Testis (tissue), 5 donors: ENCODE data around the gene RASGEF1B. TPM values are rescaled to one million over a fixed set of nuclear protein-coding genes. Genes with fewer than 3 reads are reported as not detected.

Experiments
- DNase-seq: peaks from one replicate; pipeline ENCODE4 v3.0.0-alpha.2; 2019
- H3K27ac ChIP-seq, 2 donors: fragments of 200-600 bp; sonication (generic); one replicate each; pipeline ENCODE4 v1.5.1; 2019
- H3K27me3 ChIP-seq: fragments of 200-600 bp; sonication (generic); one replicate; pipeline ENCODE4 v1.5.1; 2019
- H3K36me3 ChIP-seq: fragments of 200-600 bp; sonication (generic); one replicate; pipeline ENCODE4 v1.5.1; 2017; ENCODE audit warnings: low read depth; ENCODE audit errors: missing control alignments
- H3K4me1 ChIP-seq: fragments of 200-600 bp; sonication (generic); one replicate; pipeline ENCODE4 v1.5.1; 2019
- H3K4me3 ChIP-seq, 2 donors: fragments of 200-600 bp; sonication (generic); one replicate each; pipeline ENCODE4 v1.5.1; 2017 to 2019
- H3K9me3 ChIP-seq: fragments of 200-600 bp; sonication (generic); one replicate; pipeline ENCODE4 v1.5.1; 2017
- CTCF ChIP-seq, 3 experiments: fragments of 450-650 bp in 2 of 3; fragments of 200-600 bp in 1 of 3; sonication (generic) in 1 of 3; IDR thresholded peaks; one replicate each; pipeline ENCODE4 v1.5.1; 2016 to 2019; ENCODE audit warnings: antibody characterized with exemption in 3 of 3, mild to moderate bottlenecking in 2 of 3, moderate library complexity in 1 of 3
- POLR2A ChIP-seq: fragments of 450-650 bp; IDR thresholded peaks from one replicate; pipeline ENCODE4 v1.6.1; 2017; ENCODE audit warnings: antibody characterized with exemption, mild to moderate bottlenecking, moderate library complexity
- WGBS, 2 donors: methylation state at CpG; one replicate each; pipeline ENCODE4 v1.1.5; 2018; 5-methylcytosine and 5-hydroxymethylcytosine counted together
- intact Hi-C: fragments of 100-400 bp; cut with DNase I; formaldehyde crosslinking; loops from one replicate; pipeline ENCODE4 v1.15.1; 2023; ENCODE audit warnings: low total_unique reads
- long read RNA-seq, 2 donors: transcript quantifications; one replicate each; lab custom pipeline, GENCODE V29; 2026
- polyA plus RNA-seq: library from polyadenylated mRNA; stranded (reverse); fragments of 350-450 nt; fragmentation: Illumina TruSeq; extraction: RNeasy Lipid Tissue Mini Kit (QIAGEN cat#74804); gene quantifications from one replicate; pipeline ENCODE4 v1.2.3, GENCODE V29; 2014; ENCODE audit warnings: low read depth, low replicate concordance; ENCODE audit not compliant: insufficient read depth
- total RNA-seq, 2 donors: library from RNA; depleted of rRNA; stranded (reverse); fragments of >200 nt; gene quantifications; one replicate each; pipeline ENCODE4 v1.2.3, GENCODE V29; 2016

The RASGEF1B gene
- total RNA-seq = 10 to 100 TPM in 1 of 2 donors, 1 to 10 TPM in 1; 5.5 to 13.0 TPM
- polyA plus RNA-seq = 5.3 TPM
- long read RNA-seq, donor 1, partial matches to known transcripts = 0 of 1 reads
- long read RNA-seq, donor 1, other reads (novel, unspliced or antisense) = 0 of 1 reads
- long read RNA-seq, donor 2, partial matches to known transcripts = 0 of 1 reads
- long read RNA-seq, donor 2, other reads (novel, unspliced or antisense) = 0 of 1 reads

DNA sequence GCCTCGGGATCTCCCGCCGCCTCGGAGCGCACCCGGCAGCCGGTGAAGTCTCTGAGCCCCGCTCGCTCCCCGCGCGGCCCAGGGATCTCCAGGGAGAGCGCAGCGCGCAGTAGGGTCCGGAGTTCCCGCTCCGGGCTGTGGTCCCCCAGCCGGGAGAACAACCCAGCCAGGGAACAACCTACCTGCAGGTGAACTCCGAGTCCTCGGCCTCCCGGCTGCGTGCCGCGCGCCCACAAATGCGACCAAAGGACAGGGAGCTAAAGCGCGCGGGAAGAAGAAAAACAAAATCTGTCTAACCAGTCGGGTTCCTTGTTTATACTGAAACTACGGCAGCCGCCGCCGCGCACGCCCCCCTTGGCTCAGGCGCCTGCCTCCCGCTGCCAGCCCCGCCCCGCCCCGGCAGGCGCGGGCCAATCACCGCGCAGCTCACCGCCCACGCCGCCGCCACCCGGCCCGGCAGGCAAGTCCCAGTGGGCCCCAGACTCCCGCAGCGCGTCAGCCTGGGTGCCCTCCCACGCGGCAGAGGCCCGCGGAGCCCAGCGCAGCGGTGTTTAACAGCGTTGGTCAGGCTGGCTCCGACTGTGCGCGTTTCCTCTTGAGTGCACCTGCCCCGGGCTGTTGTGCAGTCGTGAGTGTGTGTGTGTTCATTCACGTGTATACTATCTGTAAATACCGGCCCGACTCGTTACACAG, at the start of gene RASGEF1B:
Gene RASGEF1B (minus strand): TSS at position 320 of the 693 bp plus-strand sequence. CDS start 12,399 bp downstream, outside the sequence.
- H3K4me1 ChIP-seq = peaks cover 6% of the 10 kb centered on the region
- TF ChIP-seq POLR2A = no peak
- TF ChIP-seq CTCF (IDR thresholded peaks at IDR 0.05) = no peak

GRCh38 chr4:81519856-81520255, 48.1 kb upstream of the RASGEF1B start:
- intact Hi-C loops = no loop called here
- WGBS, 2 donors = 89 to 93% methylated on average over 6 of the region's 6 CpGs
- Histone ChIP-seq H3K4me3 (no peak overlapping the region), H3K4me1 (no peaks in the 10 kb centered on the region), H3K36me3 (no peaks in the 10 kb centered on the region), H3K27me3 (no peaks in the 10 kb centered on the region), H3K9me3 (no peaks in the 10 kb centered on the region), H3K27ac (no peak overlapping the region)
- TF ChIP-seq CTCF (IDR thresholded peaks at IDR 0.05) (no peak), POLR2A (no peak)
- no peak for DNase-seq

More for the DNA sequence above, at the start of gene RASGEF1B:
- H3K27ac ChIP-seq = peak within 1 kb of the TSS; percentile 45 to 88
- H3K27me3 ChIP-seq = no peaks in the 10 kb centered on the region
- intact Hi-C loops = no loop called here
- H3K4me3 ChIP-seq = peak within 1 kb of the TSS; percentile 80 to 85
- DNase-seq = peak; percentile 93
- no peaks in the 10 kb centered on the region for H3K36me3 ChIP-seq
- 0% methylated on average over 24 to 42 of the region's 71 CpGs for WGBS, 2 donors
- no peaks in the 10 kb centered on the region for H3K9me3 ChIP-seq

DNA sequence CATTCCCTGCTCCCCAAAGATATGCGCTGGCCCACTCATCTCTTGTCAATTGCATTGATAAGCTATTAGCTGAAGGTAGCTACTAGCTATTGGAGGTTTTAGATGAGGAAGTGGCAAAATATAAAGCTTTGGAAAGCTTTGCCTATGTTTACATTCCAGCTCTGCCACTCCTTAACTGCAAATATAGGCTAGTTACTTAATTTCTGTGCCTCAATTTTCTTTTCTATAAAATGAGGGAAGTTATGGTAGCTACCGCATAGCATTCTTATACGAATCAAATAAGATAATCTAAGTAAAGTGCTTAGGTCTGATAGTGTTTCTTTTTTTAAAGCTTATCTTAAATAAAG, 47.7 kb upstream of the RASGEF1B start:
- no peaks in the 10 kb centered on the region for H3K4me1 ChIP-seq
- WGBS, 2 donors = 92 to 98% methylated on average over 3 of the region's 3 CpGs
- no peaks in the 10 kb centered on the region for H3K27me3 ChIP-seq
- H3K4me3 ChIP-seq = no peak overlapping the region
- no peaks in the 10 kb centered on the region for H3K36me3 ChIP-seq
- no peak for TF ChIP-seq CTCF (IDR thresholded peaks at IDR 0.05)
- no peak for TF ChIP-seq POLR2A
- H3K27ac ChIP-seq = no peak overlapping the region
- no peak for DNase-seq
- intact Hi-C loops = no loop called here
- no peaks in the 10 kb centered on the region for H3K9me3 ChIP-seq

- H3K36me3 ChIP-seq = no peaks in the 10 kb centered on the region
- TF ChIP-seq CTCF (IDR thresholded peaks at IDR 0.05) (no peak), POLR2A (no peak)
- H3K27ac ChIP-seq = no peak overlapping the region
- DNase-seq = no peak
- intact Hi-C loops = no loop called here
- no peak overlapping the region for H3K4me3 ChIP-seq
- no peaks in the 10 kb centered on the region for H3K9me3 ChIP-seq
- 67 to 74% methylated on average over 6 of the region's 6 CpGs for WGBS, 2 donors
- H3K27me3 ChIP-seq = no peaks in the 10 kb centered on the region
- no peaks in the 10 kb centered on the region for H3K4me1 ChIP-seq
Observed at GRCh38 chr4:81518762-81519426, 47.2 kb upstream of the RASGEF1B start.
